GM23248 (cell line): ENCODE measurements around the gene POGK.

Source experiments
- EZH2 ChIP-seq: fragments of 200-600 bp; sonication (generic); IDR thresholded peaks from 2 replicates; pipeline ENCODE4 v1.6.1; 2018; ENCODE audit warnings: antibody characterized with exemption, mild to moderate bottlenecking; ENCODE audit not compliant: insufficient read depth, poor library complexity, severe bottlenecking
- EZH2phosphoT487 ChIP-seq: fragments of 200-600 bp; sonication (generic); IDR thresholded peaks from 2 replicates; pipeline ENCODE4 v1.6.1; 2018; ENCODE audit warnings: antibody characterized with exemption, moderate library complexity, mild to moderate bottlenecking, low read depth; ENCODE audit not compliant: insufficient read depth

DNA sequence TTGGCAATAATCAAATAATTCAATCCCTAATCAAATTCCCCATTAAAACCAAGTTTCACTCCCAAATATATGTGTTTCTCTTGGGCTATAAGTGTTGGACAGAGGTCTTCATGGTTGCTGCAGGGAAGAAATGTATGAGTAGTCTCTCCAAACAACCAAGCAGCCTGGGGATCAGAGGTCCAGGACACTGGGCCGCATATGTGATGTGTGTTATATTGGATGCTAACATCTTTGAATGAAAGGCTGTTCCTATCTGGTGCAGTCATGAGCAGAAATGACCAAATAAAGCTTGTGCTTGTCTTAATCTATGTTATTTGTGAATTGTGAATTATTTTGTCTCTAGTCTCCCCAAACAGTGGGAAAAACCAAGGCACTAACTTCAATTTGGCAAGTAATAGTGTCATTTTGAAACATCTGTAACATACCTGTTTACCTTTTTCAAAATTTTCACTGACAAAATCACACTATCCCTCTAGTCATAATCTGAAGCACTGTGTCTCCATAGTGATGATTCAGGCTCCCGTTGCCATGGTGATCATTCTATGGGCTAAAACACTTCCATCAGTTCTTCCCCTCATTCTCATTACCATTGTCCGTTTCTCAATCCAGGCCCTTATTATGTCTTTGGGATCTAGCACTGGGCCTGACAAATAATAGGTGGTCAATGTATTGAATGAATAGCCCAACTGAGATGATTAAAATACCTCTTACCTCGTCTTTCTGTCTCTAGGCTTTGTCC is 49.3 kb downstream of the POGK start:
- no peak for TF ChIP-seq EZH2phosphoT487
- TF ChIP-seq EZH2: no peak
